Testis (tissue), 3 donors: Measurements from ENCODE around the gene CST6. TPM values are rescaled to one million over a fixed set of nuclear protein-coding genes. Genes with fewer than 3 reads are reported as not detected.

Experiments
- DNase-seq: peaks from one replicate; pipeline ENCODE4 v3.0.0-alpha.2; 2019
- H3K27ac ChIP-seq, 2 donors: fragments of 200-600 bp; sonication (generic); one replicate each; pipeline ENCODE4 v1.5.1; 2019
- H3K27me3 ChIP-seq: fragments of 200-600 bp; sonication (generic); one replicate; pipeline ENCODE4 v1.5.1; 2019
- H3K36me3 ChIP-seq: fragments of 200-600 bp; sonication (generic); one replicate; pipeline ENCODE4 v1.5.1; 2017; ENCODE audit warnings: low read depth; ENCODE audit errors: missing control alignments
- H3K4me1 ChIP-seq: fragments of 200-600 bp; sonication (generic); one replicate; pipeline ENCODE4 v1.5.1; 2019
- H3K4me3 ChIP-seq, 2 donors: fragments of 200-600 bp; sonication (generic); one replicate each; pipeline ENCODE4 v1.5.1; 2017 to 2019
- H3K9me3 ChIP-seq: fragments of 200-600 bp; sonication (generic); one replicate; pipeline ENCODE4 v1.5.1; 2017
- POLR2A ChIP-seq: fragments of 450-650 bp; IDR thresholded peaks from one replicate; pipeline ENCODE4 v1.6.1; 2017; ENCODE audit warnings: antibody characterized with exemption, mild to moderate bottlenecking, moderate library complexity
- WGBS, 2 donors: methylation state at CpG; one replicate each; pipeline ENCODE4 v1.1.5; 2018; 5-methylcytosine and 5-hydroxymethylcytosine counted together
- intact Hi-C: fragments of 100-400 bp; cut with DNase I; formaldehyde crosslinking; loops from one replicate; pipeline ENCODE4 v1.15.1; 2023; ENCODE audit warnings: low total_unique reads
- polyA plus RNA-seq: library from polyadenylated mRNA; stranded (reverse); fragments of 350-450 nt; fragmentation: Illumina TruSeq; extraction: RNeasy Lipid Tissue Mini Kit (QIAGEN cat#74804); gene quantifications from one replicate; pipeline ENCODE4 v1.2.3, GENCODE V29; 2014; ENCODE audit warnings: low read depth, low replicate concordance; ENCODE audit not compliant: insufficient read depth
- total RNA-seq, 2 donors: library from RNA; depleted of rRNA; stranded (reverse); fragments of >200 nt; gene quantifications; one replicate each; pipeline ENCODE4 v1.2.3, GENCODE V29; 2016
- TF ChIP-seq, protein P1 (sequence below), 3 experiments: fragments of 450-650 bp in 2 of 3; fragments of 200-600 bp in 1 of 3; sonication (generic) in 1 of 3; IDR thresholded peaks; one replicate each; pipeline ENCODE4 v1.5.1; 2016 to 2019; ENCODE audit warnings: antibody characterized with exemption in 3 of 3, mild to moderate bottlenecking in 2 of 3, moderate library complexity in 1 of 3

Gene CST6
- total and polyA plus RNA-seq, 3 donors from 2014 or later, result 3.0 to 11.9 (median 6.6) TPM

DNA sequence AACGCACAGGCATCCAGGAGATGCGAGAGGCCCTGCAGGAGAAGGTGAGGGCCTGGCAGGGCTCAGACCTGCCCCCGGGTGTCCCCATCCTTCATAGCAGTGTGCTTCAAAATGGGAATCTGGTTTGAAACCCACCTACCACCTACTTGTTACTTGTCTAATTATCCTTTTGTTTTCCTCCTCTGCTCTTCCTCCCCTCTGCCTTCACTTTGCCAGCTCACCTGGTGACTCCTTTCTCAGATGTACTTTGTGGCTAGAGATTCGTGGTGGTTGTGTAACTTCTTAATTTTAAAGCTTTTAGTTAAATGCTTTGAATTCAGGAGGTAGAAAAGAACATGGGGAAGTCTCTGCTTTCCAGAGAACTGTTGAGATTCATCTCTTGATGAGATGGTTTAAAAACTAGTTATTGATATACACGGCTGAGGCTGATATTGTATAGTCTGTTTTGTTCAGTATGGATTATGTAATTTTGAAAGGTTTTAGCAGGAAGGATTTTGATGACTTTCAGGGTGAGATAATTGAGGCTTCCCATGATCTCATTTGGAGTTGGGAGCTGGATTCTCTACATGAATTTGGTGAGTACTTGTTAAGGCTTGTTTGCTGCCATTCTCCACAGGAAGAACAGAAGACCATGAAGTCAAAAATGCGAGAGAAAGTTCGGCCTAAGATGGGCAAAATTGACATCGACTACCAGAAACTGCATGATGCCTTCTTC lies 48.3 kb downstream of the CST6 start:
- WGBS, 2 donors, result 76 to 78% methylated on average over 8 of the region's 8 CpGs

DNA sequence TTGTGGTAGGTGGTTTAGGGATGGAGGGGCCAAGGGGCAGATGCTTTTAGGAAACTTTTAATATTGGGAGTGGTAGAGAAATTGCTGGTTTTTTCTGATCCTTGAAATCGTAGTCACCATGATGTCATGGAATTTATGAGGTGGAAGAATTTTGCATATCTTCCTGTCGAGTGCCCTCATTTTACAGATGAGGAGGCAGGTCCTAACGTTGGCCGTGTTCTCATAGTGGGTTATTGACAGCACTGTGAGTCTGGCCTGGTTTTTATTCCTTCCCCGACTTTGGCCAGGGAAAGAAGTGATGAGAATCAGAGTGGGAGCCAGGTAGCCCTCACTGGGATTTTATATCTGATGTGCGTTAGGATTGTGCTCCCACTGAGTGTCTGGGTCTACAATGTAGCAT lies 49.5 kb downstream of the CST6 start:
- Histone ChIP-seq H3K27ac (no peak overlapping the region), H3K36me3 (no peaks in the 10 kb centered on the region), H3K9me3 (no peaks in the 10 kb centered on the region), H3K4me1 (no peaks in the 10 kb centered on the region), H3K4me3 (no peak overlapping the region), H3K27me3 (no peaks in the 10 kb centered on the region)
- intact Hi-C loops, result no loop called here
- no peak for DNase-seq
- 86 to 88% methylated on average over 6 of the region's 6 CpGs for WGBS, 2 donors
- TF ChIP-seq, protein P1, sequence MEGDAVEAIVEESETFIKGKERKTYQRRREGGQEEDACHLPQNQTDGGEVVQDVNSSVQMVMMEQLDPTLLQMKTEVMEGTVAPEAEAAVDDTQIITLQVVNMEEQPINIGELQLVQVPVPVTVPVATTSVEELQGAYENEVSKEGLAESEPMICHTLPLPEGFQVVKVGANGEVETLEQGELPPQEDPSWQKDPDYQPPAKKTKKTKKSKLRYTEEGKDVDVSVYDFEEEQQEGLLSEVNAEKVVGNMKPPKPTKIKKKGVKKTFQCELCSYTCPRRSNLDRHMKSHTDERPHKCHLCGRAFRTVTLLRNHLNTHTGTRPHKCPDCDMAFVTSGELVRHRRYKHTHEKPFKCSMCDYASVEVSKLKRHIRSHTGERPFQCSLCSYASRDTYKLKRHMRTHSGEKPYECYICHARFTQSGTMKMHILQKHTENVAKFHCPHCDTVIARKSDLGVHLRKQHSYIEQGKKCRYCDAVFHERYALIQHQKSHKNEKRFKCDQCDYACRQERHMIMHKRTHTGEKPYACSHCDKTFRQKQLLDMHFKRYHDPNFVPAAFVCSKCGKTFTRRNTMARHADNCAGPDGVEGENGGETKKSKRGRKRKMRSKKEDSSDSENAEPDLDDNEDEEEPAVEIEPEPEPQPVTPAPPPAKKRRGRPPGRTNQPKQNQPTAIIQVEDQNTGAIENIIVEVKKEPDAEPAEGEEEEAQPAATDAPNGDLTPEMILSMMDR (IDR thresholded peaks at IDR 0.05), result no peak
- no peak for TF ChIP-seq POLR2A

More for the DNA sequence above, 48.3 kb downstream of the CST6 start:
- no peak for DNase-seq
- TF ChIP-seq POLR2A, result no peak
- TF ChIP-seq, protein P1 (IDR thresholded peaks at IDR 0.05), result no peak
- no peaks in the 10 kb centered on the region for H3K36me3 ChIP-seq
- H3K9me3 ChIP-seq, result no peaks in the 10 kb centered on the region
- peaks cover 3% of the 10 kb centered on the region for H3K4me1 ChIP-seq
- H3K27ac ChIP-seq, result no peak overlapping the region
- intact Hi-C loops, result no loop called here
- no peaks in the 10 kb centered on the region for H3K27me3 ChIP-seq
- H3K4me3 ChIP-seq, result no peak overlapping the region

DNA sequence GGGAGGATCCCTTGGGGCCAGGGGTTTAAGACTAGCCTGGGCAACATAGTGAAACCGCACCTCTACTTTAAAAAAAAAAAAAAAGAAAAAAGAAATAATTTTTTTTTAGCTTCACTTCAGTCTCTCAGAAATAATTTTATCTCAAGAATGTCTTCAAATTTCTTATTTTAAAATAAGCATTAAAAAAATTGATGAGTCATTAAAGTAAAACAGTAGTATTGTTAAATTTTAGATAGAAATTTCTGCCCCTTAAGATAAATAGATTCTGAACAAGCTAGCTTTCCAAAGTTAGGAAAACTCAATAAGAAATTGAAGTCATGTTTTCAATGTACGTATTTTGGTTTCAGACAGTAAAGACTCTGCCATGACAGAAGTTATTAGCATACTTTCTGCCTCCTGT lies 50.6 kb downstream of the CST6 start:
- H3K4me1 ChIP-seq, result no peaks in the 10 kb centered on the region
- H3K9me3 ChIP-seq, result no peaks in the 10 kb centered on the region
- 91 to 93% methylated on average over 2 of the region's 2 CpGs for WGBS, 2 donors
- no peaks in the 10 kb centered on the region for H3K27me3 ChIP-seq
- no peak overlapping the region for H3K4me3 ChIP-seq
- TF ChIP-seq, protein P1 (IDR thresholded peaks at IDR 0.05), result no peak
- no peak for TF ChIP-seq POLR2A
- intact Hi-C loops, result no loop called here
- no peaks in the 10 kb centered on the region for H3K36me3 ChIP-seq
- no peak for DNase-seq
- no peak overlapping the region for H3K27ac ChIP-seq

Other genes with a start within 250 kb of the CST6 start
- gene AP5B1, start 231.0 kb upstream of the CST6 start, total RNA-seq, result 10 to 100 TPM; 13.5 to 14.8 TPM
- 4.5 TPM for gene AP5B1, start 231.0 kb upstream of the CST6 start, polyA plus RNA-seq
- 10 to 100 TPM; 27.6 to 33.9 TPM for gene OVOL1, start 224.9 kb upstream of the CST6 start, total RNA-seq
- gene OVOL1, start 224.9 kb upstream of the CST6 start, polyA plus RNA-seq, result 72.4 TPM
- 1 to 10 TPM; 3.2 to 4.0 TPM for gene SNX32, start 178.0 kb upstream of the CST6 start, total RNA-seq
- 4.9 TPM for gene SNX32, start 178.0 kb upstream of the CST6 start, polyA plus RNA-seq
- gene CFL1, start 153.8 kb upstream of the CST6 start, total RNA-seq, result 100 to 1,000 TPM; 522 to 570 TPM
- 647 TPM for gene CFL1, start 153.8 kb upstream of the CST6 start, polyA plus RNA-seq
- gene MUS81, start 151.6 kb upstream of the CST6 start, total RNA-seq, result 10 to 100 TPM; 57.2 to 74.0 TPM
- 49.9 TPM for gene MUS81, start 151.6 kb upstream of the CST6 start, polyA plus RNA-seq
- gene EFEMP2, start 139.2 kb upstream of the CST6 start, total RNA-seq, result 10 to 100 TPM; 47.4 to 52.4 TPM
- 100 TPM for gene EFEMP2, start 139.2 kb upstream of the CST6 start, polyA plus RNA-seq
- 1 to 10 TPM in 1 of 2 donors, under 1 TPM in 1; 0.71 to 2.7 TPM for gene CTSW, start 132.2 kb upstream of the CST6 start, total RNA-seq
- gene CTSW, start 132.2 kb upstream of the CST6 start, polyA plus RNA-seq, result 4.4 TPM
- gene FIBP, start 123.5 kb upstream of the CST6 start, total RNA-seq, result 100 to 1,000 TPM; 144 to 149 TPM
- 131 TPM for gene FIBP, start 123.5 kb upstream of the CST6 start, polyA plus RNA-seq
- gene CCDC85B, start 121.3 kb upstream of the CST6 start, total RNA-seq, result 100 to 1,000 TPM in 1 of 2 donors, 10 to 100 TPM in 1; 77.1 to 102 TPM
- gene CCDC85B, start 121.3 kb upstream of the CST6 start, polyA plus RNA-seq, result 17.1 TPM
- 1 to 10 TPM; 1.7 to 2.0 TPM for gene FOSL1, start 111.6 kb upstream of the CST6 start, total RNA-seq
- 1.7 TPM for gene FOSL1, start 111.6 kb upstream of the CST6 start, polyA plus RNA-seq
- gene C11orf68, start 92.9 kb upstream of the CST6 start, total RNA-seq, result 10 to 100 TPM; 54.4 to 54.8 TPM
- 89.2 TPM for gene C11orf68, start 92.9 kb upstream of the CST6 start, polyA plus RNA-seq
- 100 to 1,000 TPM; 215 to 243 TPM for gene DRAP1, start 92.6 kb upstream of the CST6 start, total RNA-seq
- gene DRAP1, start 92.6 kb upstream of the CST6 start, polyA plus RNA-seq, result 304 TPM
- gene TSGA10IP, start 66.5 kb upstream of the CST6 start, total RNA-seq, result 1 to 10 TPM; 5.4 to 5.5 TPM
- 17.8 TPM for gene TSGA10IP, start 66.5 kb upstream of the CST6 start, polyA plus RNA-seq
- 100 to 1,000 TPM in 1 of 2 donors, 10 to 100 TPM in 1; 81.1 to 102 TPM for gene SART1, start 50.3 kb upstream of the CST6 start, total RNA-seq
- gene SART1, start 50.3 kb upstream of the CST6 start, polyA plus RNA-seq, result 56.8 TPM
- 10 to 100 TPM; 43.2 to 46.5 TPM for gene EIF1AD, start 9.9 kb upstream of the CST6 start, total RNA-seq
- gene EIF1AD, start 9.9 kb upstream of the CST6 start, polyA plus RNA-seq, result 42.5 TPM
- 100 to 1,000 TPM; 105 to 133 TPM for gene BANF1, start 9.5 kb upstream of the CST6 start, total RNA-seq
- 193 TPM for gene BANF1, start 9.5 kb upstream of the CST6 start, polyA plus RNA-seq
- gene CATSPER1, start 14.5 kb downstream of the CST6 start, total RNA-seq, result 10 to 100 TPM in 1 of 2 donors, 1 to 10 TPM in 1; 8.9 to 12.5 TPM
- 33.7 TPM for gene CATSPER1, start 14.5 kb downstream of the CST6 start, polyA plus RNA-seq
- gene GAL3ST3, start 37.2 kb downstream of the CST6 start, total RNA-seq, result 1 to 10 TPM; 2.0 to 4.0 TPM
- gene GAL3ST3, start 37.2 kb downstream of the CST6 start, polyA plus RNA-seq, result 0.84 TPM
- 100 to 1,000 TPM; 307 to 315 TPM for gene SF3B2, start 40.4 kb downstream of the CST6 start, total RNA-seq
- 341 TPM for gene SF3B2, start 40.4 kb downstream of the CST6 start, polyA plus RNA-seq
- 100 to 1,000 TPM; 130 to 131 TPM for gene PACS1, start 58.3 kb downstream of the CST6 start, total RNA-seq
- 111 TPM for gene PACS1, start 58.3 kb downstream of the CST6 start, polyA plus RNA-seq
- gene KLC2, start 245.7 kb downstream of the CST6 start, total RNA-seq, result 10 to 100 TPM; 45.9 to 53.5 TPM
- gene KLC2, start 245.7 kb downstream of the CST6 start, polyA plus RNA-seq, result 51.7 TPM